Islet of Langerhans (tissue), 1 donor: Measurements from ENCODE around the gene FFAR2.

Source experiments
- FAIRE-seq: peaks from one replicate; lab custom pipeline; 2011; peaks lifted over from hg19 to GRCh38; lab: Jason Lieb, UNC

The FFAR2 gene

GRCh38 chr19:35425682-35426081 is 22.4 kb upstream of the FFAR2 start:
- no peak for FAIRE-seq

DNA sequence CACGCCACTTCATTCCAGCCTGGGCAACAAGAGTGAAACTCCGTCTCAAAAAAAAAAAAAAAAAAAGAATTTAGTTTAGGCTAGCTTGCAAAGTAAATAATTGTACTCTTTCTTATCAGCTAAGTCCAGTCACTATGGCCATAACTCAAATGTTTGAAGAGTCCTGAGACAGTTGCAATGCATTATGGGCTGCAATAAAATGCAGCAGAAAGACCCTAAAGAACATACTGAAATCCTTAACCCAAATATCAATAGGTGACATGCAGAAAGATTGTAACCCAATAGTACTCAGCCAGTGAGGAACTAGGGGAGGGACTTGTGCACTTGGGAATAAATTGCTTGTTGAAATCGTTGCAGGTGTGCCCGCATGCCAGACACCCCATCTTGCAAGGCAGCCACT is 20.9 kb upstream of the FFAR2 start:
- no peak for FAIRE-seq

DNA sequence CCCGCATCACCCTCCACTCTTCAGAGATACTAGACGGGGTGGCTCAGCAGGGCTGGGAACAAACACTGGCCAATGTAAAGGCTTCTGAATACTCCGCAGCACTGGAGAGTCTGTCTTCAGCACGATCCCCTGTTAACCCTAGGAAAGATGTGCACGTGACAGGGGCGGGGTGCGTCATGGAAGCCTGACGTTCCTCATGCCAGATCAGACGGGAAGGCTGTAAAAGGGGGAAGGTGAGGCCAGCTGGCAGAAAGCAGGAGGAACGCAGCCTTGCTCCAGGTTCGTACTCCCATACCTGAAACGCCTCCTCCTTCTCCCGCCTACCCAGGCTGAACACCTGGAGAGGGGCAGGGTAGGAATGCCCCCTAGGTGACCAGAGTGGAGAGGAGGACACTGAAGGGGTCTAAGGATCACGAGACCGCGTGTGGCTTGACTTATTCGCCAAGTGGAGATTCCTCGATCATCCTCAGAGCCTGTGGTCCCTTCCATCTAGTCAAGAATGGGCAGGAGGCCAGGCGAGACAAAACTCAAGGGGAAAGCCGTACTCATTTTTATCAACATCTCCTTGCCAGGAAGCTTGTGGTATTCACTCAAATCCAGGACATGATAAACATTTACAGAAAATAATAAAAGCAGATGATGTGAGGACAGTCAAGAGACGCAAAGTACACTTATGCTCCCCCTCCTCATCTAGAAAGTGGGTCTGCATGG is 18.2 kb upstream of the FFAR2 start:
- no peak for FAIRE-seq

GRCh38 chr19:35430409-35431144 is 17.5 kb upstream of the FFAR2 start:
- FAIRE-seq: no peak

DNA sequence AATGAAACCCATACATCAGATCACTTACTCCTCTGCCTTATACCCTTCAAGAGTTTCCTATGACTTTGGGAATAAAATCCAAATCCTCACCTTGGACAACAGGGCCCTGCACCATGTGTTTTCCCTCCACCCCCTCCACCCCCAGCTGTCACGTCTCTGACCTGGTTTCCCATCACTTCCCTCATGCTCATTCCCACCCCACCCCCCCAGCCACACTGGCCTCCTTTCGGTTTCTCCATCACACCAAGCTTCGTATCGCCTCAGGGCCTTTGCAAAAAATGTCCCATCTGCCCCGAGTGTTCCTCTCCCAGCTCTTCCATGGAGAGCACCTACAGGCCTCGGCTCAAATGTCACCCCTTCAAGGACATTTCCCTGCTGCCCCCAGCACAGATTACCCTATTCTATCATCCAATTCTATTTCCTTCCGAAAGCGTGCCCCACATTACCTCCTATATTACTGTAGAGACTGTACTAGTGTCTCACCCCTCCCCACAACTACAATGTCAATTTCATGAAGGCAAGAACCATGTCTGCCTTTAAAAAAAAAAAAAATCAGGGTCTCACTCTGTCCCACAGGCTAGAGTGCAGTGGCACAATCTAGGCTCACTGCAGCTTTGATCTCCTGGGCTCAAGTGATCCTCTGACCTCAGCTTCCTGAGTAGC is 16.8 kb upstream of the FFAR2 start:
- FAIRE-seq: no peak

DNA sequence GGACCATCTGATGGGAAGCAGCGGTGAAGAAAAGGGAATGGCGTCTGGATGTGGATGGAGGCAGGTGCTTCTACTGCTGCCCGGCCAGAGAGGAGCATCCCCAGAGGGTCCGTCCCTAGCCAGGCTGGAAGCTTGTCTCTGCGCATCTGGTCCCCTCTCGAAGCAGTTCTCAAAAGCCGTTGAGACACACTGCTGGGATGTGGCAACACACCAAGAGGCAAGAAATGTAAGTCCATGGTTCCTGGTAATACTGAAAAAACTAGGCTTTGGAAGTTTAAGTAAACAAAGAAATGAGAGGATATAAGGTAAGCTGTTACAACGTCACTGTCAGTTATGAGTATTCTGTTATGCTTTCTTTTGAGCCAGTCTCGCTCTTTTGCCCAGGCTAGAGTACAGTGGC is 15.1 kb upstream of the FFAR2 start:
- FAIRE-seq: no peak

- FAIRE-seq: no peak
Measured at GRCh38 chr19:35433448-35433847, 14.6 kb upstream of the FFAR2 start.

GRCh38 chr19:35435896-35436295 is 12.2 kb upstream of the FFAR2 start:
- FAIRE-seq: no peak

- no peak for FAIRE-seq
Measured at GRCh38 chr19:35436477-35437405, 11.3 kb upstream of the FFAR2 start.

DNA sequence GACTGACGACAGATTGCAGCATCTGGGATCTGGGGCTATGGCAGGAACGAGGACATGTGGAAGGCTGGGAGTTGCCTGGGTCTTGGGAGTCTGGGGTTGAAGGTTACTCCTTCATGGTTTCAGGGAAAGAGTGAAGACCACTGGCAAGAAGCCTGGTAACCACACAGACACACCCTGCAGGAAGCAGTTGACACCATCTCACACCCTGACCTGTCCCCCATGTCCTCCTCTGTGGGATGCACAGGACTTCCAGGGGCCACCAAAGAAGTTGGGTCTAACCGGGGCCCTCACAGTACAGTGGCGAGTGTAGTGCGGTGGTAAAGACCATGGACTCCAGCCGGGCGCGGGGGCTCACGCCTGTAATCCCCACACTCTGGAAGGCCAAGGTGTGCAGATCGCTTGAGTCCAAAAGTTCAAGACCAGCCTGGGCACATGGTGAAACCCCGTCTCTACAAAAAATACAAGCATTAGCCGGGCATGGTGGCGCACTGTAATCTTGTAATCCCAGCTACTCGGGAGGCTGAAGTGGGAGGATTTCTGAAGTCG is 10.6 kb upstream of the FFAR2 start:
- no peak for FAIRE-seq

DNA sequence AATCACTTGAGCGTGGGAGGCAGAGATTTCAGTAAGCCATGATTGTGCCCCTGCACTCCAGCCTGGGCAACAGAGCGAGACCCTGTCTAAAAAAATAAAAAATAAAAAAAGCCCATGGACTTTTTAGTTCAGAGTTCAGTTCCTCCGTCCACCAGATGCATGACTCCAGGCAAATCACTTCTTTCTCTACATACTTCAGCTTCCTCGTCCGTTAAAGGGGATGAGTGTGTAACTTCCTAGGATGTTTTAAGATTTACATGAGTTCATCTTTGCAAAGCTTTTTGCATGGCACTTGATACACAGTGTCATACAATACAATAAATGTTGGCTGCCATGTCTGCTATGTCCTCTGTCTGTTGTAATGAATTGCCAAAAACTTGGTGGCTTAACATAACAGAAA is 10.0 kb upstream of the FFAR2 start:
- FAIRE-seq: no peak

GRCh38 chr19:35438527-35438926 is 9.5 kb upstream of the FFAR2 start:
- FAIRE-seq: no peak

- FAIRE-seq: no peak
Measured at GRCh38 chr19:35439921-35440320, 8.1 kb upstream of the FFAR2 start.

DNA sequence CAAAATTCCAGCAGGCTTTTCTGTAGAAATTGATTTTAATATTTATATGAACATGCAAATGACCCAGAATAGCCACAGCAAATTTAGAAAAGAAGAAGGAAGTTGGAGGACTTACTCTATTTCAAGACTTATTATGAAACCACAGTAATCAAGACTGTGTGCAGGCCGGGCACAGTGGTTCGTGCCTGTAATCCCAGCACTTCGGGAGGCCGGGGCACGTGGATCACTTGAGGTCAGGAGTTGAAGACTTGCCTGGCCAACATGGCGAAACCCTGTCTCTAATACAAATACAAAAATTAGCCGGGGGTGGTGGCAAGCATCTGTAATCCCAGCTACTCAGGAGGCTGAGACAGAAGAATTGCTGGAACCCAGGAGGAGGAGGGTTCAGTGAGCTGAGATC is 6.0 kb upstream of the FFAR2 start:
- FAIRE-seq: no peak

GRCh38 chr19:35444735-35445134 is 3.3 kb upstream of the FFAR2 start:
- no peak for FAIRE-seq

DNA sequence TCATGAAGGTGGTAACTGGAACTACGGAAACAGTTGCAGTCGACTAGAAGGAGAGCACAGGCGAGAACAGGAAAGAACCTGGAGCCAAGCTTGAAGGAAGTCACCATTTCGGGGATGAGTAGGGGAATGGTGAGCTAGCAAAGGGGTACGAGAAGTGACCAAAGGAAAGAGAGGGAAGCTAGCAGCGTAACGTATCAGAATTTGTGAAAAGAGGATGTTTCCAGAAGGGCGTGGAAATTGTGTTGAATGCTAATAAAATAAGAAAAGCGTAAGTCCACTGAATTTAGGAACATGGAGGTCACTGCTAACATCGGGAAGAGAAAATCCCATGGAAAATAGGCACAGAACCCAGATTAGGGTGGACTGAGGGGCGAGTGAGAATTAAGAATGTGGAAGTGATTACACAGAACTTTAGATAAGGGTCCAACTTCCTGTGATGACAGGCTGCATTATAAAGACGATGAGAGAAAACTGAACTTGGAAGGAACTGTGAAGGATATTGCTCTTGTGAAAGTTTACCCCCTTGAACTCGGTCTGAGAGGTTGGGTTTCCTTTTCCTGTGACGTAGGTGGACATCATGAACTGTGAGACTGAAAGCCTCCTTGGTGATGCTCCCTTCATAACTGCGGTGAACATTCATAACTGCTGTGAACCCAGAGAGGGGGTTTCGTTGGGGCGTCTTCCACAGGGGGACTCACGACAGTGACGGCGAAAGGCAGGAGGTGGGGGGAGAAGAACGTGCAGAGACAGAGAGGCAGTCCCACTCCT is 2.0 kb upstream of the FFAR2 start:
- no peak for FAIRE-seq

- FAIRE-seq: no peak
Measured at GRCh38 chr19:35449359-35450043, 1.4 kb downstream of the FFAR2 start.

DNA sequence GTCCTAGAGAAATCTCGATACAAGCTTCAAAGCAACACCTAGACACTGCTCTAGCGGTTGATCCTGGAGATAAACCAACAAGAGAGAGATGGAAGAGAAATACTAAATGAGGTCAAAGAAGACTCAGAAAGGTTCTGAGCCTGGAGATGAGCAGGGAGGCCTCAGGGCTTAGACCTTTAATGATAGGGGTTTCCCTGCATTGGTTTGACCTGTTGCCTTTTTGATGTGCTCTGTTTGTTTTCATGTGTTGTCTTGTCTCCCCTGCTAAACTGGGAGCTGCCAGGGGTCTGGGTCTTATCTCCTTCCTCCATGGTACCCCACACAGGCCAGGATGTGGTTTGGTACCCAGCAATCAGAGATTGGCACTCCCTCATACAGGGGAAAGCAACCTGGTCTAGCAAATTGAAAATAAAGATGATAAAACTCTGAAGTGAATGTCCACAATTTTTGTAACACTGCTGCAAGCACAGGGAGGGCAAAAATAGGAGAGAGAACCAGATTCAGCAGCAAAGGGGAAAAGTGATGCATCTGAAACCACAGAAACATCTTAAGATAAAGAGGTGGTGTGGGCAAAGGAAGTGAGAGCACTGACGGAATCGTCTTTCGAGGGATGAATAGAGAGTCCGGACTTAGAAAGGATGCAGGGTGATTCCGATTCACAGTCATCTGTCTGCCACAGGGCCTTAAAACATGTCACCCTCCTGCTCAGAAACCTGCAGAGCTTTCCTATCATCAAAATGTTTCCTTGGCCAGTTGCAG is 3.5 kb downstream of the FFAR2 start:
- FAIRE-seq: no peak

GRCh38 chr19:35454663-35455062 is 6.6 kb downstream of the FFAR2 start:
- no peak for FAIRE-seq

DNA sequence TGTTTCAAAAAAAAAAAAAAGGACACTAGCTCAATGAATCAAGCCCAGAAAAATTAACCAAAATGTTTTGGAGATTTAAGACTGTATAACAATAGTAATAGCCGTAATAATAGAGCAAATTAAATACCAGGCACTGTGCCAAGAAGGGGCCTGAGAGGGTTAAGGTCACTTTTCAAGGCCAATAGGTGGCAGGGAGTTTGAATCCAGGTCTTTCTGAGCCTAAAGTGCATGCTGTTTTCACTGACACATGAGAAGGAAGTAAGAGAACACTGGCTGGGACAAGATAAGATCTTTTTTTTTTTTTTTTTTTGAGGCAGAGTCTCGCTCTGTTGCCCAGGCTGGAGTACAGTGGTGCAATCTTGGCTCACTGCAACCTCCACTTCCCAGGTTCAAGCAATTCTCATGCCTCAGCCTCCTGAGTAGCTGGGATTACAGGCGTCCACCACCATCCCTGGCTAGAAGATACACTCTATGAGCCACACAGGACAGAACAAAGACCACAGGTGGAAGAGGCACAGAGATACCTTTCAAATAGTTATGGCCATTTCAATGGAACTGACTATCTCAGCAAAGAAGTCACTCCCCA is 7.7 kb downstream of the FFAR2 start:
- FAIRE-seq: no peak
